ENCODE data around the gene JPH4. TPM values are rescaled to one million over a fixed set of nuclear protein-coding genes. Genes with fewer than 3 reads are reported as not detected.

Gene JPH4
- total RNA-seq, 6 experiments from 2014 or later = not detected

DNA sequence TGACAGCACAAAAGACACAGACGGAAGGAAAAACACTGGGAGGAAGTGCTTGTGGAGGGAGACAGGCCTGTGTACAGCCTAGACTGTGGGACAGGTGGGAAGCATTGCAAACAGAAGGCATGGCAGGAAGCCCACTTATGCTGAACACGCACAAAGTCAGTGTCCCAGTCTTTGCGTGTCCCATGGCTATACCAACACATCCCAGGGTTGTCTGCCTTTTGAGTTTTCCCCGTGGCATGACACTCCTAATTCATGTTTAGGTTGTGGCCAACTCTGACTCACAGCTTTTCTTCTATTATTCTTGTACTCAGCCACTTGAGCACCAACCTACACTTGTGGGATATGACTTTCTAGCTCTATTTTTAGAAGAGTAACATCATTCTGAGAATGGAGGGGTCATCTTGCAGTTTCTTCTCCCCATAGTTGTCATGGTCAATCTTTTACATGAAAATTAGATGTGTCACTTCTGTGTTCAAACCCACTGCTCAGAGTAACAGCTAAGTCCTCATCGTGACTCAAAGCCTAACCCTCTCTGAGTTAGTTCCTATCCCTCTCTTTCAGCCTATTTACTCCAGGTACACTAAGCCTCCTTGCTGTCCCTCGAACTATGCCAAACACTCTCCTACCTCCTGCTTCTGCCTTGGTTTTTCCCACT is 27.5 kb upstream of the JPH4 start:
- Mint-ChIP-seq H3K4me1 (ENCODE audit: low read depth) (peaks cover 21% of the 10 kb centered on the region), H3K36me3 (ENCODE audit: low read depth) (no peaks in the 10 kb centered on the region), H3K27ac (no peak overlapping the region), H3K27me3 (ENCODE audit: insufficient read depth) (peaks cover 22% of the 10 kb centered on the region), H3K9me3 (no peaks in the 10 kb centered on the region), H3K4me3 (no peak overlapping the region)
- peak; percentile 24 for DNase-seq
- TF ChIP-seq, protein P1, sequence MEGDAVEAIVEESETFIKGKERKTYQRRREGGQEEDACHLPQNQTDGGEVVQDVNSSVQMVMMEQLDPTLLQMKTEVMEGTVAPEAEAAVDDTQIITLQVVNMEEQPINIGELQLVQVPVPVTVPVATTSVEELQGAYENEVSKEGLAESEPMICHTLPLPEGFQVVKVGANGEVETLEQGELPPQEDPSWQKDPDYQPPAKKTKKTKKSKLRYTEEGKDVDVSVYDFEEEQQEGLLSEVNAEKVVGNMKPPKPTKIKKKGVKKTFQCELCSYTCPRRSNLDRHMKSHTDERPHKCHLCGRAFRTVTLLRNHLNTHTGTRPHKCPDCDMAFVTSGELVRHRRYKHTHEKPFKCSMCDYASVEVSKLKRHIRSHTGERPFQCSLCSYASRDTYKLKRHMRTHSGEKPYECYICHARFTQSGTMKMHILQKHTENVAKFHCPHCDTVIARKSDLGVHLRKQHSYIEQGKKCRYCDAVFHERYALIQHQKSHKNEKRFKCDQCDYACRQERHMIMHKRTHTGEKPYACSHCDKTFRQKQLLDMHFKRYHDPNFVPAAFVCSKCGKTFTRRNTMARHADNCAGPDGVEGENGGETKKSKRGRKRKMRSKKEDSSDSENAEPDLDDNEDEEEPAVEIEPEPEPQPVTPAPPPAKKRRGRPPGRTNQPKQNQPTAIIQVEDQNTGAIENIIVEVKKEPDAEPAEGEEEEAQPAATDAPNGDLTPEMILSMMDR (IDR thresholded peaks at IDR 0.05) = no peak

DNA sequence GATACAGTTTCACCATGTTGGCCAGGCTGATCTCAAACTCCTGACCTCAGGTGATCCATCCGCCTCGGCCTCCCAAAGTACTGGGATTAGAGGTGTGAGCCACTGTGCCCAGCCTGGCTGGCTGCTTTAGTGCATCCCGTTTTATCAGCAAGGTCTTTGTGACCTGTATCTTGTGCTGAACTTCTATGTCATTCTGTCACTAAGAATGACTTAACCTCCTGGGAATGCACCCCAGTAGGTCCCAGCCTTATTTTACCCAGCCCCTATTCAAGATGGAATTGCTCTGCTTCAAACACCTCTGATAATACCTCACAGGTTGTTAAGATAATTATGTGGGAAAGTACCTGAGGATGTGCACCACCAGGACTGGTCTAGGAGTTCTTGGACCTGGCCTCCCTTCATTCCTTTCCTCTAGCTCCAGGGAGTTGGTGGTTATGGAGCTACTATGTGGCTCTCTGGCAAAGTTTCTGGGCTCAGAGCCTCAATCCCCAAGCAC is 26.1 kb upstream of the JPH4 start:
- Mint-ChIP-seq H3K27ac (no peak overlapping the region), H3K9me3 (no peaks in the 10 kb centered on the region), H3K36me3 (ENCODE audit: low read depth) (no peaks in the 10 kb centered on the region), H3K4me1 (ENCODE audit: low read depth) (peaks cover 21% of the 10 kb centered on the region), H3K27me3 (ENCODE audit: insufficient read depth) (peaks cover 16% of the 10 kb centered on the region), H3K4me3 (no peak overlapping the region)
- no peak for DNase-seq
- TF ChIP-seq, protein P1 (IDR thresholded peaks at IDR 0.05) = no peak

DNA sequence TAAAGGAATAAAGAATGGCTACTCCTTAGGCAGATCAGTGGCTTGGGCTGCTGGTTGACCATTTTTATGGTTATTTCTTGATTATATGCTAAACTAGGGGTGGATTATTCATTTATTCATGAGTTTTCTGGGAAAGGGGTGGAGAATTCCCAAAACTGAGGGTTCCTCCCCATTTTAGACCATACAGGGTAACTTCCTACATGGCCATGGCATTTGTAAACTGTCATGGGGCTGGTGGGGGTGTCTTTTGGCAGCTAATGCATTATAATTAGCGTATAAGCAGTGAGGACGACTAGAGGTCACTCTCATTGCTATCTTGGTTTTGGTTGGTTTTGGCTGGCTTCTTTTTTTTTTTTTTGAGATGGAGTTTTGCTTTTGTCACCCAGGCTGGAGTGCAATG is 25.6 kb upstream of the JPH4 start:
- Mint-ChIP-seq H3K27me3 (ENCODE audit: insufficient read depth) (peaks cover 16% of the 10 kb centered on the region), H3K9me3 (no peaks in the 10 kb centered on the region), H3K4me3 (no peak overlapping the region), H3K27ac (no peak overlapping the region), H3K36me3 (ENCODE audit: low read depth) (no peaks in the 10 kb centered on the region), H3K4me1 (ENCODE audit: low read depth) (peaks cover 21% of the 10 kb centered on the region)
- TF ChIP-seq, protein P1 (IDR thresholded peaks at IDR 0.05) = no peak
- no peak for DNase-seq

DNA sequence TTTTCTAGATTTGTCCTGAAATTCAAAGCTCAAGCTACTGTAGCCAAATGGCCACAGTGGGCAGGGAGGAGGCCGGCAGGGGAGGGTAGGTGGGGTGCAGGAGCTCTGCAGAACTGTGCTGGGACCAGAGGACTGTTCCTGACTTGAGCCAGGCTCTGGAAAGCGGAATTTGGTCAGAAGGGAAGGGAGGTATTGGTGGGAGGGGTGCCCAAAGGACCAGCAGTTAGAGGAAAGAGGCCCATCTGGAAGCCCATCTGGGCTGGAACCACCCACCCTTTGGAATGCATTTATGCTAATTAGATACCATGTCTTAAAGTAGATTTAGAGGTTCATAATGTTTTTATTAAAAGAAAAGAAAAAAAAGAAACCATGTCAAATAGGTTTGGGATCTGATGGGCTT is 24.5 kb upstream of the JPH4 start:
- H3K9me3 Mint-ChIP-seq = no peaks in the 10 kb centered on the region

DNA sequence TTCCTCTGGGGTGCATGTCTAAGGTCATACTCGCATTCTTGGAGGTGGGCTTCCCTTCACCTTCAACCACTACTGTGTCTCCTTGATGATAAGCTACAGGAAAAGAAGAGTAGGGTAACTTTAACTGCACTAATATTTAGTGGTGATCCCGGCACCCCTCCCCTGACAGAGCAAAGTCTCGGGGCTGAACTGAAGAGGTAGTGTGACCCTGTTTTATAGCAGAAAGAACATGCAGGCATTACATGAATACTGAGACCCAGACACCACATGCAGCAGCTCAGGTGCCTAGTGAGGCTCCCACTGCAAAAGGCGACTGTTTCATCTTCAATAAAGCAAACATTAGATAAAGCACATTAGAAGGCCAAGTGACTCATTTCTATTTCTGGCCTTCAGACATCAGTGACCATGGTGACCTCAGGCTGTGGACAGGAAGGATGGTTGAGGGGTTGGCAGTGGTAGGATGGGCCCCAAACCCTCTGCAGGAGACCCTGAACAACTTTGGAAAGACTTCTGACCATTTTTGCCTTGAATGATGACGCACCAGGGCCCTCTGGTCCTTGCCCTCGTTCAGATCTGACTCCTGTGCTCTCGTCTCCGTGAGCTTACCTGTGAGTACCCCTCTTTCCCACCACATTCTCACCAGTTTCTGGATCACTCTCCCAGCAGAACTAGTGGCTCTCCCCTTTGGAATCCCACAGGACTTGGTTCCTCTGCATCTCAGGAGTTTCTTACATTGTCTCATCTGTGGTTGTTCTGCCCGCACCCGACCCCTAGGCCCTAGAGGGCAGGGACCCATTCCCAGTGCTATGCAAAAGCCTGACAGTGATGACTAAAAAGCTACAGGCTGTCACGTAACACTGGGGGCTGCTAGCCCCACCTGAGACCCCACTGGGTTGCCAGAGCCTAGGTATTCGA is 23.8 kb upstream of the JPH4 start:
- Mint-ChIP-seq H3K27ac (no peak overlapping the region), H3K27me3 (ENCODE audit: insufficient read depth) (peaks cover 14% of the 10 kb centered on the region), H3K36me3 (ENCODE audit: low read depth) (no peaks in the 10 kb centered on the region), H3K4me3 (no peak overlapping the region), H3K4me1 (ENCODE audit: low read depth) (peaks cover 21% of the 10 kb centered on the region), H3K9me3 (no peaks in the 10 kb centered on the region)
- TF ChIP-seq, protein P1 (IDR thresholded peaks at IDR 0.05) = no peak
- DNase-seq = no peak

More for the DNA sequence above, 24.5 kb upstream of the JPH4 start:
- H3K27me3 Mint-ChIP-seq (ENCODE audit: insufficient read depth) = peaks cover 12% of the 10 kb centered on the region
- TF ChIP-seq, protein P1 (IDR thresholded peaks at IDR 0.05) = no peak
- no peak overlapping the region for H3K4me3 Mint-ChIP-seq
- DNase-seq = no peak
- peaks cover 21% of the 10 kb centered on the region for H3K4me1 Mint-ChIP-seq (ENCODE audit: low read depth)
- H3K27ac Mint-ChIP-seq = no peak overlapping the region
- H3K36me3 Mint-ChIP-seq (ENCODE audit: low read depth) = no peaks in the 10 kb centered on the region

Data from HFFc6 (cell line).